K562 (cell line): ENCODE results near the gene NRIP2. TPM values are rescaled to one million over a fixed set of nuclear protein-coding genes. Genes with fewer than 3 reads are reported as not detected.
A peak's percentile ranks its signal among the peaks of the same experiment; 100 is the strongest.

Experiments used
- ATAC-seq: fragments of 200-7000 bp; cut with Tn5 transposase; 3 replicates; pipeline ENCODE4 v1.9.1; 2020; ENCODE audit warnings: moderate library complexity
- BruUV-seq: library from RNA; stranded (reverse); fragments of 400-500 nt; replicated peaks from 2 replicates; lab custom pipeline; 2021; lab: Mats Ljungman, UMichigan
- CTCF ChIA-PET: fragments of 300-600 bp; formaldehyde crosslinking; extraction: SDS; loops from one replicate; lab custom pipeline; 2021; ENCODE audit warnings: low intra/inter-chr PET ratio; lab: Yijun Ruan, JAX
- POLR2A ChIA-PET: fragments of 300-600, 350-650 bp; sonication (Branson Sonifier 250); formaldehyde crosslinking; extraction: SDS; loops from one replicate; lab custom pipeline; 2021; ENCODE audit warnings: antibody characterized with exemption, inconsistent platforms; lab: Yijun Ruan, JAX
- DNase-seq, 4 experiments: peaks; one replicate each; pipeline versions ENCODE4 v3.0.0 to v3.0.0-alpha.2; 2011 to 2018; ENCODE audit warnings: low spot score in 3 of 4, mixed read lengths in 3 of 4; ENCODE audit errors: extremely low read depth in 1 of 4
- FAIRE-seq: peaks from 2 replicates; lab custom pipeline; 2011; peaks lifted over from hg19 to GRCh38; lab: Jason Lieb, UNC
- H2AFZ ChIP-seq: 2 replicates; pipeline ENCODE4 v1.6.0; 2011; ENCODE audit warnings: low read depth, low read length, control low read depth, inconsistent platforms
- H3K27ac ChIP-seq: fragments of 200-600 bp; 3 replicates; pipeline ENCODE4 v1.8.0; 2011; ENCODE audit warnings: low read depth, mild to moderate bottlenecking, control low read depth, inconsistent platforms, low read length, moderate library complexity, mixed read lengths; ENCODE audit errors: extremely low read depth
- H3K27me3 ChIP-seq, 2 experiments: fragments of 300-600 bp in 1 of 2; 2 replicates in 1 of 2; 3 replicates in 1 of 2; pipeline versions ENCODE4 v1.6.0 to v1.8.0; 2011; ENCODE audit warnings: inconsistent platforms in 2 of 2, low read length in 2 of 2, mild to moderate bottlenecking in 1 of 2, mixed read lengths in 1 of 2, moderate library complexity in 1 of 2; ENCODE audit not compliant: control insufficient read depth in 2 of 2, insufficient read depth in 2 of 2
- H3K36me3 ChIP-seq: fragments of 300-600 bp; 3 replicates; pipeline ENCODE4 v1.8.0; 2011; ENCODE audit warnings: mild to moderate bottlenecking, low read length, inconsistent platforms; ENCODE audit not compliant: control insufficient read depth, insufficient read depth
- H3K4me1 ChIP-seq, 2 experiments: fragments of 200-600 bp in 1 of 2; replicated peaks in 1 of 2; 2 replicates in 1 of 2; 3 replicates in 1 of 2; pipeline versions ENCODE4 v1.5.1 to v1.8.0; 2011; ENCODE audit warnings: inconsistent platforms in 2 of 2, low read length in 2 of 2, mild to moderate bottlenecking in 1 of 2, mixed read lengths in 1 of 2, moderate library complexity in 1 of 2; ENCODE audit not compliant: control insufficient read depth in 2 of 2, insufficient read depth in 2 of 2
- H3K4me2 ChIP-seq: 2 replicates; pipeline ENCODE4 v1.6.1; 2011; ENCODE audit warnings: low read length, control low read depth, inconsistent platforms, mixed read lengths; ENCODE audit not compliant: insufficient read depth
- H3K4me3 ChIP-seq: fragments of 200-600 bp; sonication (generic), shearing (Covaris generic); 2 replicates; pipeline ENCODE4 v1.5.1; 2016; ENCODE audit warnings: control low read depth, inconsistent platforms
- H3K79me2 ChIP-seq: fragments of 200-600 bp; 3 replicates; pipeline ENCODE4 v1.8.0; 2011; ENCODE audit warnings: low read length, inconsistent platforms; ENCODE audit not compliant: control insufficient read depth, insufficient read depth
- H3K9ac ChIP-seq, 2 experiments: 2 replicates each; pipeline versions ENCODE4 v1.6.0 to v1.6.1; 2011; ENCODE audit warnings: low read depth in 2 of 2, low read length in 2 of 2, control low read depth in 1 of 2, inconsistent platforms in 1 of 2, mild to moderate bottlenecking in 1 of 2, mixed read lengths in 1 of 2; ENCODE audit not compliant: insufficient read depth in 1 of 2
- H3K9me1 ChIP-seq: one replicate; pipeline ENCODE4 v1.6.0; 2011; ENCODE audit warnings: inconsistent platforms, mild to moderate bottlenecking, low read length, moderate library complexity; ENCODE audit not compliant: control insufficient read depth, insufficient read depth
- H3K9me3 ChIP-seq: replicated peaks from 2 replicates; pipeline ENCODE4 v1.5.1; 2011; ENCODE audit warnings: low read depth, low read length, inconsistent platforms; ENCODE audit not compliant: control insufficient read depth, insufficient read depth
- H4K20me1 ChIP-seq: replicated peaks from 2 replicates; pipeline ENCODE4 v1.6.1; 2011; ENCODE audit warnings: low read length, inconsistent platforms, mixed read lengths; ENCODE audit not compliant: control insufficient read depth, insufficient read depth
- TOE1 ChIP-seq, 2 experiments: fragments of 450-650 bp in 1 of 2; sonication (generic) in 1 of 2; formaldehyde crosslinking in 1 of 2; IDR thresholded peaks; 2 replicates each; pipeline versions ENCODE4 v1.7.1 to v1.8.0; 2016 to 2022; ENCODE audit warnings: borderline replicate concordance in 2 of 2, mild to moderate bottlenecking in 2 of 2, antibody characterized with exemption in 1 of 2, inconsistent platforms in 1 of 2, low read depth in 1 of 2, missing genetic modification reagents in 1 of 2, moderate library complexity in 1 of 2
- ZNF592 ChIP-seq: fragments of 450-650 bp; IDR thresholded peaks from 2 replicates; pipeline ENCODE4 v1.6.1; 2017; ENCODE audit warnings: antibody characterized with exemption, mild to moderate bottlenecking
- WGBS: fragments of 100-300 bp; shearing (Covaris generic); methylation state at CpG from one replicate; pipeline ENCODE4 v1.1.6; 2016; ENCODE audit warnings: low coverage, mixed read lengths; ENCODE audit not compliant: insufficient coverage; ENCODE audit errors: missing lambda C conversion rate; 5-methylcytosine and 5-hydroxymethylcytosine counted together
- in situ Hi-C: fragments of 300-500 bp; cut with MboI; formaldehyde crosslinking; loops from 4 replicates; pipeline ENCODE4 v1.15.0; 2018; ENCODE audit warnings: inconsistent platforms, mixed read lengths
- intact Hi-C: fragments of 100-400 bp; cut with micrococcal nuclease; formaldehyde crosslinking; loops from 2 replicates; pipeline ENCODE4 v1.14.2; 2022
- polyA plus RNA-seq, 8 experiments: library from polyadenylated mRNA; depleted of rRNA in 4 of 8; stranded (reverse) in 5 of 8; unstranded in 3 of 8; fragments of >200 nt; fragmentation: Nextera tagmentation in 2 of 8; fragmentation: Illumina TruSeq in 1 of 8; extraction: Ambion mirVana in 2 of 8; extraction: Trizol in 1 of 8; gene quantifications; 2 replicates each; pipeline versions ENCODE4 v1.2.1 to v1.2.3, GENCODE V29; 2011 to 2014; ENCODE audit warnings: inconsistent platforms in 1 of 8, missing spikeins in 1 of 8
- total RNA-seq, 7 experiments: library from RNA; depleted of rRNA in 6 of 7; stranded (reverse); fragments of >200 nt in 6 of 7; fragmentation: Illumina TruSeq in 2 of 7; extraction: Trizol in 2 of 7; gene quantifications; 2 replicates each; pipeline versions ENCODE4 v1.2.1 to v1.2.3, GENCODE V29; 2011 to 2021; ENCODE audit warnings: low replicate concordance in 1 of 7

The NRIP2 gene
- total and polyA plus RNA-seq, 9 of the 15 experiments (the other 6 are each of a cell fraction or from before 2014, with no cell fraction given) = 0.07 to 0.10 TPM; not detected in 7

- intact Hi-C loops = no loop called here
- WGBS = 52% methylated on average over 4 of the region's 5 CpGs
- Histone ChIP-seq H3K9me1 (no peaks in the 10 kb centered on the region), H3K27ac (peak overlapping the region; percentile 61), H3K27me3 (no peaks in the 10 kb centered on the region), H3K4me1 (peaks cover 0 to 2% of the 10 kb centered on the region in 2 experiments; a peak in 1 of 5 replicates), H3K9me3 (no peaks in the 10 kb centered on the region), H4K20me1 (no peaks in the 10 kb centered on the region), H3K79me2 (peaks cover 19% of the 10 kb centered on the region), H2AFZ (peak overlapping the region; percentile 83), H3K4me2 (no peak overlapping the region; the same call in 1 of the 2 replicates), H3K9ac (peak overlapping the region in 1 of 2 experiments; percentile 90; a peak in 2 of 4 replicates), H3K4me3 (no peak overlapping the region), H3K36me3 (peaks cover 13% of the 10 kb centered on the region; the same call in 1 of the 3 replicates)
- FAIRE-seq = no peak
- BruUV-seq = no TSS peak
- DNase-seq = no peak
- TF ChIP-seq ZNF592 = 0 out of 2 replicates have a peak, but pooled peaks have one; percentile 36
- no peak for TF ChIP-seq TOE1 (IDR thresholded peaks at IDR 0.05; ENCODE audit: borderline replicate concordance)
- no peak for TF ChIP-seq TOE1 (CRISPR knock-in tag; IDR thresholded peaks at IDR 0.05; ENCODE audit: borderline replicate concordance, low read depth)
- ChIA-PET POLR2A (no interaction called here), CTCF (no interaction called here)
- in situ Hi-C loops = no loop called here
- no peak for ATAC-seq
Measured at GRCh38 chr12:2811801-2812200, 23.0 kb downstream of the NRIP2 start.
